ENCODE results near the gene FAM170B. TPM values are rescaled to one million over a fixed set of nuclear protein-coding genes. Genes with fewer than 3 reads are reported as not detected.

The FAM170B gene
- total RNA-seq, 1 experiment from 2014 or later = not detected

GRCh38 chr10:49172061-49172776 lies 38.4 kb upstream of the FAM170B start:
- Histone ChIP-seq H3K36me3 (no peaks in the 10 kb centered on the region), H3K4me3 (no peak overlapping the region), H3K9me3 (no peaks in the 10 kb centered on the region), H3K27me3 (no peaks in the 10 kb centered on the region)
- no peak for DNase-seq

DNA sequence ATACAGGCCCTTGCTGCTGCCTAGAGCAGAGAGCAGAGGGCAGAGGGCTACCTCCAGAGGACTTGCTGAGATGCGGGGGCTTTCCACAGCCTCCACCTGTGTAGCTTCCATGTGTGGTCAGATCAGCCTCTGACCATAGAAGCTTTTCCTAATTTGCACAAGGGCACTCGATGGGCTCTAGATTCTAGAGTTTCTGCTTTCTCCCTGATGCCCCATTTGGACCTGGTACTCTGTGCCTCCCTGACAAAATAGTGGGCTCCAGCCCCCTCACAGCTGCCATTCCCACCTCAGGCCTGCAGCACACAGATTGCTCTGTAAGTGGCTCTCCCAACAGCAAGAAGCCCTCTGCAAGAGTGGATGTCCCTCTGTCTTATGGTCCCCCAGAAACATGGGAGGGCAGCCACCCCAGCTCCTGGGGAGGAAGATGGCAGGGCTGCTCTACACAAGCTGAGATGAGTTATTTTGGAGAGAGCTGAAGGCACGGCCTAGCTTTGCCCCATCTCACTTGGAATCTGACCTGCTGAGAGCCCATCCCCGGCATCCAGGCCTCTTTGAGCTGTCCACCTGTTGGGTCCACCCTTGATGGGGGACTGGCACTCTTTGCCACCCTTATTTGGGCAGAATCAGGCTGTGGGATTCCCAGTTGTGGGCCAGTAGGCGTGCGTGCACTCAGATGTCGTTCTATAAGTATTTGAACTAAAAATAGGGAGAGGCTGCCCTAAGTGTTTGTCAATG lies 37.7 kb upstream of the FAM170B start:
- no peaks in the 10 kb centered on the region for H3K9me3 ChIP-seq
- H3K36me3 ChIP-seq = no peaks in the 10 kb centered on the region
- no peaks in the 10 kb centered on the region for H3K27me3 ChIP-seq
- no peak overlapping the region for H3K4me3 ChIP-seq
- DNase-seq = no peak

DNA sequence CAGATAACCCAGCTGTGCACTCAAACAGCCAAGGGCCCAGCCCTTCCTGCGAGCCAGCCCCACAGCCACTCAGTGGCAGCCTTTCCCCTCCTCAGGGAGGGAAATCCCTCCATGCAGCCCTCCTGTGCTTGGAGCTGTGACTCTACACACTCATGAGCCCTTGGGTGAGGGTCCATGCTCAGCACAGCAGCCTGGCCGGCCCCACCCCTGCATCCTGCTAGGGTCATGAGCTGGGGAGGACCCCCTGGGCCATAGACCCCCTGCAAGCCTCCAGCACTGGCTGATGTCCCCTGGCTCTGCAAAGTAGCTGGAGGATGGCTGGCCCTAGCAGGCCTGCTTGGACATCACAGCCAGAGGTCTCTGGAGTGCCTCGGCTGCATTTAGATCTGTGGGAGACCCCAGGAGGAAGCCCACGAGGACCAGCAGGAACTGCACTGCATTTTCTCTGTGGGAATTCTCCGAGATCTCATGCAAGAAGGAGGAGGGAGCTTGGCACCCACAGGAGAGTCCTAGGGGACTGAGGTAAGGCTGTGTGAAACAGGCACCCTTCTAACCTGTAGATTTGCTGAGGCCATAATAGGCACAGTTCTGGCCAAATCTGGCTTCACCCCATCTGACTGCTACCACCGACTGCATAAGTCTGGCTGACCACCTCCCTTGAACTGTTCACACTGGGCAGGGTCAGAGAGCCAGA lies 37.0 kb upstream of the FAM170B start:
- no peak overlapping the region for H3K4me3 ChIP-seq
- no peaks in the 10 kb centered on the region for H3K27me3 ChIP-seq
- H3K36me3 ChIP-seq = no peaks in the 10 kb centered on the region
- no peak for DNase-seq
- no peaks in the 10 kb centered on the region for H3K9me3 ChIP-seq

DNA sequence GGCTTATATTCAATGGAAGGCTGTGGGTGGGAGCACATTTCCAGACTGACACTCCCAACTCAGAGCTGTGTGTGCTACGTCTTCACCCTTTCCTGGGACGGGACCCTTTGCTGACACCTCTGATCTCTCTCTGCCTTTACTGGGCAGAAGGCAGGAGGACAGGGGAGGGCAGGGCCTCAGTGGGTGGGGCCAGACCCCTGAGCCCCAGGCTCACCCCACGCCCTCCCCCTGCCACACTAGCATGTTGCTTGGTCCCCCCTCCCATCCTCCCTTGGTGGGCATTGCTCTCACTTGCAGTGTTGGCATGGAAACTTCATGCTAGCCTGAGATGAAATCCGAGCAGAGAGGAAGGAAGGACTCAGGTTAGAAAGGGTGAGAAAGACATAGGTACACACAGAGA lies 36.0 kb upstream of the FAM170B start:
- H3K36me3 ChIP-seq = no peaks in the 10 kb centered on the region
- no peaks in the 10 kb centered on the region for H3K27me3 ChIP-seq

DNA sequence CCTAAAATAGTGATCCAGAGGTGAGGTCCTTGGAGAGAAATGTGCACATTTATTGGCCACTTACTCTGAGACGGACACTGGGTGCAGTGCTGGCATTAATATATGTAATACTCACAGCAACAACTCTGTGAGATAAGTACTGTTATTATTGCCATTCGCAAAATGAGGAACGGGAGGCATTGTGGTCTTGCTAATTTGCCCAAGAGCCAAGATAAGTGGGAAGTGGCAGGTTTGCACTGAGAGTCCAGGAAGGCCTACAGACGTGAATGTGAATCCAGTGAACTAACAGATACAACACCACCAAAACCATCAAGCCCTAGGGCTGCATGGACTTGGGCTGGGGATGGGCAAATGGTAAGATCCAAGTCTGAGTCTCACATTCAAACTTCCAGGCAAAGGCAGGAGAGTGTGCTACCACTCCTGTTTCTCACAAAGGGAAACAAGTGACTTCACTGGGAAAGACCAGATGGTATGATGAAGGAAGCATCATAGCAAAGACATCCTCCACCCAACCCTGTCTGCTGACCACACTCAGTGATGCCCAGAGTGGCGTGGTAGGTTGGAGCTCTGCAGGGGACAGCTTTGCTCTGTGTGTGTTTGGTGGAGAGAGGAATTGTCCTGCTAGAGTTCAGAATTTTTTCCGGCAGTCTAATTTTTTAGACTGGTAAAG lies 35.1 kb upstream of the FAM170B start:
- Histone ChIP-seq H3K4me3 (no peak overlapping the region), H3K9me3 (no peaks in the 10 kb centered on the region), H3K27me3 (no peaks in the 10 kb centered on the region), H3K36me3 (no peaks in the 10 kb centered on the region)
- no peak for DNase-seq

More for the DNA sequence above, 36.0 kb upstream of the FAM170B start:
- Histone ChIP-seq H3K9me3 (no peaks in the 10 kb centered on the region), H3K4me3 (no peak overlapping the region)
- no peak for DNase-seq

DNA sequence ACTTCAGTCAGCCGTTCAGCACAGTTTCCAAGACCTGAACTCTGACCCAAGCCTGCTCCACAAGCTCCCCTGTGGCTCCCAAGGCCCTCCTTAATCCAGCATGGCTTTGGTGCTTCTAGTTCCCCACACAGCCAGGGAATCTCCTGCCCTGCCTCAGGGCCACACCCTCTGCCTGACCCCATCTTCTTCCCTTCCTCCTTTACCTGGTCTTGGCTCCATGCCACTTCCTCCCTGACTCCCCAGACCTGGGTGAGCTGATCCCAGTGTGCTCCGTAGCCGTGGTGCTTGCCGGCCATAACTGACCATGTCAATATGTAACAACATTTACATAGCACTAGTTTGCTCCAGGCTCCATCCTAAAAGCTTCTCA lies 34.3 kb upstream of the FAM170B start:
- H3K36me3 ChIP-seq = no peaks in the 10 kb centered on the region
- no peaks in the 10 kb centered on the region for H3K9me3 ChIP-seq
- no peak overlapping the region for H3K4me3 ChIP-seq
- no peak for DNase-seq
- no peaks in the 10 kb centered on the region for H3K27me3 ChIP-seq

DNA sequence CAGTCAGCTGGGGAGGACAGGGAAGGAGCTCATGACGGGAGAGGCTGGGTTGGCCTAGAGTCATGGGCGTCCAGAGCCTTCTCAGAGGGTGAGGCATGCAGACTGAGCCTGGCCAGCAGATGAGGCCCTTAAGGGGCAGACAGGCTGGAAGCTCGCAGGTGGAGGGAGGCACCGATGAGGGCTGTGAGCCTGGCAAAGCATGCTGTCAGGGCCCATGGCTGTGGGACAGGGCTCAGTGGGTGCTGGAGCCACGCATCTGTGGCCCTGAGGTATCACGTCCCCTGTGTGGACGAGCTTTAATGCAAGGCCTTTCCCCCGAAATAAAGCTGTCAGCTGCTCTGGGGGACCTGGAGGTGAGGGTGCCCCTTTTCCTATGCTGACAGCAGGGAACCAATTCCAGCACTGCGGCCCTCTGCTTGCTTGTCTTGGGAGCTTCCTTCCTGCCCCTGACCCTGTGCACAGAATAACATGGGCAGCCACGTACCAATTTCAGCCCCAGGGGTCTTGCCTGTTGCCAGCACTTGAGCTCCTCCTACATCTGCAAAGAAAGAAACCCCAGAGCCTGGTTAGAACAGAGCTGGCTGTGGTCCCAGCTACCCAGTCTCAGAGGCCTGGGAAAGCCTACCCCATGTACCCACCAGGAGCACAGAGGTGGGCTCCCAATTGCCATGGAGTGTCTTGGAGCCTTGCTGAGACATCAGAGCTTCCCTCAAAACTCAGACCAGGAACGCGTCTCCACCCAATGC lies 33.8 kb upstream of the FAM170B start:
- DNase-seq = no peak
- Histone ChIP-seq H3K36me3 (no peaks in the 10 kb centered on the region), H3K9me3 (no peaks in the 10 kb centered on the region), H3K4me3 (no peak overlapping the region), H3K27me3 (no peaks in the 10 kb centered on the region)

GRCh38 chr10:49166484-49167400 lies 32.9 kb upstream of the FAM170B start:
- no peaks in the 10 kb centered on the region for H3K36me3 ChIP-seq
- no peak for DNase-seq
- H3K27me3 ChIP-seq = no peaks in the 10 kb centered on the region
- H3K4me3 ChIP-seq = no peak overlapping the region
- no peaks in the 10 kb centered on the region for H3K9me3 ChIP-seq

DNA sequence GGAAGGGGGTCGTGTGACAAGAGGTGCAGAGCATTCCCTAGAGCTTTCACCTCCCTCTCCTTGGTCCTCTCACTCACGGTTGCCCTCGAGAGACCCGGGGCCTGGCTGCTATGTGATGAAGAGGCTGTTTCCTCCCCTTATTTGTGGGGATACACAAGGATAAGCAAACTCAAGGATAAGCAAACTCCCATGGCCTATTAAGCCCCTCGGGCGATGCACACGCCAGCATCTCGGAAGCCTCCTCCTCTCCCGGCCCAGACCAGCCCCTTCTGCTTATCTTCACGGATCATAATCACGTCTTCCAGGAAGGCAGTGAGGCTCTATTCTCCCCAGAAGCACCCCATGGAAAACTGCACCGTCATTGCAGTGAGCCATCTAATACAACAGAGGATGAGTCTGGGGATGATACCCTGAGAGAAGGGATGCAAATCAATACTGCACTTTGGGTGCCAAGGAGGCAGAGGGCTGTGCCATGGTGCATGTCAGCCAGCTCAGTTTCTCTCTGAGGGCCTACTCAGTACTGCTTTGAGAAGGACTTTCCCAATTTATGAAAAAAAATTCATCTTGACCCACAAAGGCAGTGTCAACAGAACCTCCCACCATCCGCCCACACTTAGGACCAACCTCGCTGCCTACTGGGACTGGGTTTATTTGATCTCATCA lies 32.1 kb upstream of the FAM170B start:
- H3K27me3 ChIP-seq = no peaks in the 10 kb centered on the region
- no peak overlapping the region for H3K4me3 ChIP-seq
- H3K9me3 ChIP-seq = no peaks in the 10 kb centered on the region
- DNase-seq = no peak
- H3K36me3 ChIP-seq = no peaks in the 10 kb centered on the region

GRCh38 chr10:49165259-49165658 lies 31.4 kb upstream of the FAM170B start:
- H3K9me3 ChIP-seq = no peaks in the 10 kb centered on the region
- no peaks in the 10 kb centered on the region for H3K27me3 ChIP-seq
- H3K4me3 ChIP-seq = no peak overlapping the region
- no peak for DNase-seq
- no peaks in the 10 kb centered on the region for H3K36me3 ChIP-seq

GRCh38 chr10:49164559-49165188 lies 30.9 kb upstream of the FAM170B start:
- H3K27me3 ChIP-seq = no peaks in the 10 kb centered on the region
- no peak overlapping the region for H3K4me3 ChIP-seq
- H3K36me3 ChIP-seq = no peaks in the 10 kb centered on the region
- no peaks in the 10 kb centered on the region for H3K9me3 ChIP-seq
- DNase-seq = no peak

DNA sequence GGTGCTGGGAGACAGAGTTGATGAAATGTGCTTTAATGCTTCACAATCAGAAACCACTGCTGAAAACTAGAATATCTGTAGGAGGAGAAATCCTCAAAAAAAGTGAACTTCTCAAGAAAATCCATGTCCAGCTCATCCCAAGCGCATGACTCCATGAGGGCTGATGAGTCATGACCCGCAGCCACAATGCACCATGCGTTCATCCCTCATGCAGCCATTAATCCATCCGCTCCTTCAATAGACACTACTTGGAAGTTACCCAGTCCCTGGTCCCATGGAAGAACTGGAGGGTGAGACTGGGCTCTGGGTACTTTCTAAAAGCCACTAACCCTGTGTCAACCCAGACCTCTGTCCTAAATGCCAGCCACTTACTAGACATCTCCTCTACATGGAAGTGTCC lies 29.9 kb upstream of the FAM170B start:
- no peak overlapping the region for H3K4me3 ChIP-seq
- no peaks in the 10 kb centered on the region for H3K36me3 ChIP-seq
- H3K9me3 ChIP-seq = no peaks in the 10 kb centered on the region
- H3K27me3 ChIP-seq = no peaks in the 10 kb centered on the region
- DNase-seq = peak; percentile 44

- no peak for DNase-seq
- no peaks in the 10 kb centered on the region for H3K9me3 ChIP-seq
- no peaks in the 10 kb centered on the region for H3K27me3 ChIP-seq
- no peaks in the 10 kb centered on the region for H3K36me3 ChIP-seq
- H3K4me3 ChIP-seq = no peak overlapping the region
These were observed 29.0 kb upstream of the FAM170B start for GRCh38 chr10:49162761-49163310.

DNA sequence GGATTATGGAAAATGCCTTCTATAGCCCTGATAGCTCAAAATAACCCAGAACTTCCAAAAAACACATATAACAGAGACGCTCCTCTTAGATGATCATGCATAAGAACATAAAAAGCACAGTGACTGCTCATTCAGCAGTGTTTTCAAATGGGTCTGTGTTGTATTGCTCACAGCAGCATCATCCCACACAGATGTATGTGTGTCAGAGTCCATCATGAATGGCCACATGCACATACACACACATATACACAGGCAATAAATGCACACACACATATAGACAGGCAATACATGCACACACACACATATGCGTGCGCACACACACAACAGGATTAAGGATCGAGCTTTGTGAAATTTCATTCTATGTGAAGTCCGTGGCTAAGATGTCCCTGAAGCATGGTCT lies 28.2 kb upstream of the FAM170B start:
- no peak for DNase-seq
- no peaks in the 10 kb centered on the region for H3K9me3 ChIP-seq

More for the DNA sequence above, 28.2 kb upstream of the FAM170B start:
- Histone ChIP-seq H3K4me3 (no peak overlapping the region), H3K27me3 (no peaks in the 10 kb centered on the region), H3K36me3 (no peaks in the 10 kb centered on the region)

Measured in MG63 (cell line).